OCI-LY1 (cell line): Measurements from ENCODE around the gene NDFIP2.

Source experiments
- CTCF ChIP-seq: fragments of 200-600 bp; sonication (generic), shearing (Covaris generic); IDR thresholded peaks from 2 replicates; pipeline ENCODE4 v1.5.1; 2017; ENCODE audit warnings: mild to moderate bottlenecking, antibody characterized with exemption, low read length, moderate library complexity, mixed read lengths
- EZH2 ChIP-seq: fragments of 200-600 bp; sonication (generic), shearing (Covaris generic); IDR thresholded peaks from 2 replicates; pipeline ENCODE4 v1.8.0; 2017; ENCODE audit warnings: borderline replicate concordance, mixed run types, mild to moderate bottlenecking, antibody characterized with exemption, low read length, moderate library complexity, mixed read lengths

- TF ChIP-seq CTCF = no peak
- TF ChIP-seq EZH2 = no peak
These were observed 12.6 kb upstream of the NDFIP2 start for GRCh38 chr13:79468402-79468801.
